HG03565 (cell line): ENCODE measurements around the gene CA5A.

ENCODE experiments used
- ATAC-seq: cut with Tn5 transposase; IDR thresholded peaks from one replicate; pipeline ENCODE4 v1.9.1; 2021; ENCODE audit warnings: mild to moderate bottlenecking, moderate library complexity; ENCODE audit not compliant: unreplicated experiment

CA5A gene

DNA sequence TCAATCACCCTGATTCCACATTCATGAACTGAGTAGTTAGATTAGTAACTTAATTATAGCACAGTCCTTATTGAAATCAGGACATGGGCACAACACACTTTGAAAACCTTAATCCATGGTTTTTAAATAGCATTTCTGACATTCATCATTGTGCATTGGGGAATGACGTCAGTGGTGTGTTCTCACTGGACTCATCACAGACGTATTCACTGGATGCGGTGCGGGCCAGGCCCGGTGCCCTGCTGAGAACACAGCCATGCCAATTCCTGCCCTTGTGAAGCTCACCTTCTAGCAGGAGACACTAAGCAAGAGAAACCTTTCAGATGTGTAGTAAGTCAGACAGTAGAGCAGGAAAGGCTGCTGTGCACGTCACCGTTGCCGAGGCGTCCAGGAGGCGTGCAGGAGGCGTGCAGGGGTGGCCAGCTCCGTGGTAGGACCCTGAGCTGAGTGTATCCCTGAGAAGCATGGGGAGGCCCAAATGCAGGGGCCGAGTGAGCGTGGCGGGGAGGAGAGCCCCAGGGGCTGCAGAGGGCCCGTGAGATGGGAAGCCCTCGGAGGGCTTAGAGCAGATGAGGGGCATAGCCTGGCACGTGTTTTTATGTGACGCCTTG is 27.8 kb upstream of the CA5A start:
- no peak for ATAC-seq

DNA sequence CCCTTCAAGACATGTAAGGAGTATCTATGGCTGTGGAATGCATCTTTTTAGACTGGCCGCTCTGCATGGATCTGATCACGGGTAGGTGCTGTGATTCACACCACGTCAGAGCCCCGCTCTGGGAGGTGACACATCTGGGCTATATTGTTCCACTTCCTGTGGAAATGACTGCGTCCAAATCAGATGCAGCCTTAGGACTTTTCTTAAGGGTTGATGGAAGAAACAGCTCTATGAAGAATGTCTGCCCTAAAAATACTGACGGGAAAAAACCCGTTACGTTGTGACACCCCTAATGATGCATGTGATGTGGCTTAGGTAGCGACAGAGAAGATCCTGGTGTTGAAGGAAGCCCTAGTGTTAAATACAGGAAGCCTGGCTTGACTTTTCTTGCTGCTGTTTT is 27.1 kb upstream of the CA5A start:
- ATAC-seq, result no peak

DNA sequence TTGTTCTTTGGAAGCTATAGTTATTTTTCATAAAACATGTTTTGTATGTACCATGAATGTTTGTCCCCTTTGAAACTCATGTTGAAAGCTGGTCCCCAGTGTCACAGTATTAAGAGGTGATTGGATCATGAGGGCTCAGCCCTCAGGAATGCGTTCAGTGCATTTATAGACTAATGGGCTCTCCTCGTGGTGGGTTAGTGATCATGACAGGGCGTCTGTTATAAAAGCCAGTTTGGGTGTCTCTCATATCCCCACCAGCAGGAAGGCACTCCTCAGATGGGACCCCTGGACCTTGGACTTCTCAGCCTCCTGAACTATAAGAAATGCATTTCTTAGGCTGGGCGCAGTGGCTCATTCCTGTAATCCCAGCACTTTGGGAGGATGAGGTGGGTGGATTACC is 25.3 kb upstream of the CA5A start:
- no peak for ATAC-seq

DNA sequence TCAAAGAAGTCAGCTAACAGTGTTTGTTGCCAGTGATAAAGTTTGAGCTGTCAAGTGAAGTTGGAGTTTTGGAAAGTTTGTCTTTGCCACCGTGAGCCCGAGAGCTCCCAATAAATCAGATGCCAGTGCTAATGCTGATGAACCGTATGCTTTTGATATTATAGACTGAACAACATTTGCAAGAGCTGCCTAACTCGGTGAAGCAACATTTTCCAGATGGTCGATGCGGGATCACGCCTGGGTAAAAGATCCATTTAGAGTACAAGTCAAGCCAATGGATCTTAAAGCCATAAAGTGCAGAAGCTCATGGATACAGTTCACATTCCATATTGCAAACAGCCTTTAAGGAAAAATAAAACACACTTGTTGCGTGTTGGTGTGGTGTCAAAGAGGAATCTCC is 24.5 kb upstream of the CA5A start:
- ATAC-seq, result no peak

DNA sequence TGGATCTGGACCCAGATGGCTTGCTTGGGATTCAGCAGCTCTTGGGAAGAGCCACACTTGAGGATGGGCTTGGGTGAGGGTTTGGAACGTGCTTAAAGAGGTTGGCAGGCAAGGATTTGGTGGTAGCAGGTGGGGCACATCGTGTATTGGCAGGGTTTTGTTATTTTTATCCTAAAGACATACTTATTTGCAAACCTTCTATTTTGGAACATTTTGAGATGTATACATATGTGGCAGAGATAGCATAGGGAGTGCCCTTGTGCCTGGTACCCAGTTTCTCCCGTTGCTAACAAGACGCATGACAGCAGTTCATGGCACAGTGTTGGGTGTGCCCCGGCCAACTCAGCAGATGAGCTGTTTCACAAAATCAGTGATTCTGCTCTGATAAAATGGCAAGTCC is 24.0 kb upstream of the CA5A start:
- no peak for ATAC-seq

DNA sequence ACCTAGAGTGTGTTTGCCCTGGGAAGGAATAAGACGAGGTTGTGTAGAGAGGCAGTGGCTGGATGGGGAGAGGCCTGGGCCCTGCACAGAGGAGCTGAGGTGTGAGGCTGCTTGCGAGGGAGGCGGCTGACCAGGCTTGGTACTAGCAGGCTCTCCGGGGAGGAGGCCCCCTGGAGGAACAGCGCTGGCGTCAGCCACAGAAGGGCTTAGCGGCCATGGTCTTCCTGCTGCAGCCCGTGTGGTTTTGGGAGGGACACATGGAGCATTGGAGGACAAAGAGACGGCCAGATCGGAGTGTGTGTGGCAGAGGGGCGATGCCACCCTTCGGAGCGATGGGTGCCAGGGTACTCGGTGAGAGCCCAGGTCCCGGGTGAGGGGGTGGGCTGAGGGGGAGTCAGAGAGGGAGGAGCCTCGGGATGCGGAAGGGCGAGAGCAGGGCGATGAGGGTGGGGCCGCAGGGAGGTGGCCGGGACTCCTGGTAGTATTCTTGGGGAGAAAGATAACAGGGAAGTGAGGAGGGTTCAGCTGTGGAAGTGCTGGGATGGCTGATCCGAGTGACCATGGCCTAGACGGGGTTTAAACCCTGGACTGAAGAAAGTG is 23.2 kb upstream of the CA5A start:
- ATAC-seq, result no peak

DNA sequence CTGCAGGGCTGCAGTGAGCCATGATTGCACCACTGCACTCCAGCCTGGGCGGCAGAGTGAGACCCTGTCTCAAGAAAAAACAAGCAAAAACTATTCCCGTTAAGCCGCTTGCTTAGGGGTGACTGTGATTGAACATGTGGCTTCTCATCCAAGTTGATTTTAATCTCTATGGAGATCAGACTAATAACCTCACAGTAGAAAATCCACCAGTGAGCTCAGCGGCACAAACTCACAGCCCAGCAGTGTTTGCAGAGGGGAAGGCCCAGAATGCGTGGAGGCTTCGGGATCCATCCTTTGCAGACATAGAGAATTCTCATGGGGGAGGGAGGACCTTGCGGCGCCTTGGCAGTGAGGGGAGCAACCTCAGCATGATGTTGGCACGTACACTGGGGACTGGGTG is 22.3 kb upstream of the CA5A start:
- no peak for ATAC-seq

DNA sequence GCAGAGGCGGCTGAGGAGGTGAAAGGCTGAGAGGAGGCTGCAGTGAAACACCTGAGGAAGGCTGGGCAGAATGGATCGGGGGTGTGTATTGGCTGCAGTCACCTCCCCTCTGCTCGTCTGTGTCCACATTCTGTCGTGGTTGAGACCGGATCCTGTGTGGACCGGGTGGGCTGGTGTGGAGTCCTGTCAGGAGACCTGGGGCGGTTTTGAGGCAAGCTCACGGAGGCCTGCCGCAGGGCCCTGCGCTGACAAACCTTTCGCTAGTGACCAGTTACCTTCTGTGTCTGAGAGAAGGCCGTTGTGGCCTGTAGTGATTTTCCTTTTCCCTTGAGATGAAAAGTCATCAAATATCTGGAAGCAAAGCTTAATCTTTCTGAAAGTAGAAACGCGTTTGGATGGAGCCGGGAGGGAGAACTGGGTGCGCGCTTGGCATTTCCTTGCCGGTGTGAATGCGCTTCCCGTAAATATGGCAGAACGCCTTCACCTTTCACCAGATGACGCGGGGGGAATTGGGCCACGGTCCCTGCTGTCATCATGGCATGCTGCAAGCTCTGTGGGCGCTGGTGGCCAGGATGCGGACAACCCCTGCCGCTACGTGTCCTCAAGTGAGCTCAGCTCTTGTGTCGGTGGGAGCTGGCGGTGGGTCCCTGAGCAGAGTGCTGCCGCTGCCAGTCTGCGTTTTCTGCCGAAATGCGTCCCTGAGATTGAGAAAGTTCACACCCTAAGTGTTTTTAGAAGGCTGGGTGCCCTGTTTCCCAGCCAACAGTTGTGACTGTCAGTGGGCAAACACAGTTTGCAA is 21.2 kb upstream of the CA5A start:
- no peak for ATAC-seq

DNA sequence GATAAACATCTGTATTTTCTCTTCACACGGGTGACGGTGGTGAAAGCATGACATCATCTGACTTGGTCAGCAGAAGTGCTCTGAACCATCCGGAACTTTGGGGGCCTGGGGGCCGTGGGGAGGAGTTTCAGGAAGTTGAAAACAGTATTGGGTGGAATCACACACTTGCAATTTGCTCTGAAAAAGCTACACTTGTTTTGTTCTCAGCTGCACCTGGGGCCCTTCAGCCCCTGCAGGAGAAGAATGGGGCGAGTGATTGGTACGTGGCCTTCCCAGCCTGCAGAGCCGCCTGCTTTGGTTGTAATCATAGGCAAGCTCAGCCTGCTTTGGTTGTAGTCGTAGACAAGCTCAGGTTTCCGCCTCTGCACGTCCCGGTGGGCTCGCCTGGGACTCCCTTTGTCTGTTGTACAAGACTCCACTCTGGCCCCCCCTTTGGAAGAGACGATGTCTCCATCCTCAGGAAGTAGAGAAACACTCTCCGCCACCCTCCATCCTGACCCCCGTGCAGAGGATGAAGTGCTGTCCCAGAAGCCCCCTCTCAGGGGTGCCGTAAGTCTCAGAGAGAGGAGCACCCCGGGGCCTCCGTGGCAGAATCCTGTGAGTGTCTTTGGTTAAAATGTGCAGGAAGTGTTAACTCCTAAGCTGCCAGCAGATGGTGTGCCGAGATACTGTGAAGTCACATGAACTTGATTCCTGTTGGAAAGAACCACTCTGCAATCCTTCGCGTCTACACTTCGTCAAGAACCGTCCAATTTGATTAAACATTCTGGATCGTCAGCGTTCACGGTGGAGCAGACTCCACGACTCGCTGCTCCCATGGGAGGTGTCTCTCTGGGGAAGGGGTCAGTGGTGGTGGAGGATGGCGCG is 20.3 kb upstream of the CA5A start:
- ATAC-seq, result no peak

DNA sequence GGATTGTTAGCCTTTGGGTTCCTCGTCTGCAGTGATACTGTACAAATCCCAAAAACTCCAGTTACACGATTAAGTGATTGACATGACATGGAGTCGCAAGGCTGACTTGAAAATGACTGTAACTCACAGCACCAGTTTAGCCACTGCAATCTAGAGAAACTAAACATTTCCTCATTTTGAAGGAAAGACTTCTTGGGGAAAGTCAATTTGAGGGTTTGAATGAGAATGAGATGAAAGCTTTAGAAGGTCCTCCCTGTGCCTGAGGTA is 19.7 kb upstream of the CA5A start:
- ATAC-seq, result no peak

DNA sequence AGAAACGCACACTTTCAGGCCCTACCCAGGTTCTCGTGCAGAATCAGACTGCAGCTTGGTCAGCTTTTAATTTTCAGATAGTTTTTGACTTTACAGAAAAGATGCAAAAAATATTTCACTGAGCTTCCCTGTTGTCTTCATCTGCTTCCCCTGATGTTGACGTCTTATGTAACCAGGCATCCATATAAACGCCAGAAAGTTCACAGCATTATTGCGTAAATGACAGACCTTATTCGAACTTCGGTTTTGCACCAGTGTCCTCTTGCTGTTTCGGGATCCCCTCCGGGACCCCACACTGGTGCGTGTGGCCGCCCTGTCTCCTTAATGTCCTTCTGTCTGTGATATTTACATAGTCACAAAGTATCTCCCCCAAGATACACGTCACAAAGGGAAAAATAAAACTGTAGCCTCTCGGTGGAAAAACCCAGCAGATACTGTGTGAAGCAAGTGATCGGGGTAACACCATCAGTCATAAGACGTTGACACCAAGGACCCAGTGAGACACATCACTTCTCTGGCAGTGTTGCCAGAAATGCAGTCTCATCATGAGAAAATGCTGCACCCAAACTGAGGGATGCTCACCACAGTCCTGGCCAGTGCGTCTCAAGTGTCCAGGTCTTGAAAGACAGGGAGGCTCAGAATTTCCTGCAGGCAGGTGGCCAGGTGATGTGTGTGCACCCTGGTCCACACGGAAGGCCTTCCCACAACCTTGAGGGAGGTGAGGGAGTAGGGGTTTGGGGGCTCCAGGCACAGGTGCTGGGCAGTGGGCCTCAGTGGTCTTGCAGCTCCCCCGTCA is 19.2 kb upstream of the CA5A start:
- no peak for ATAC-seq

DNA sequence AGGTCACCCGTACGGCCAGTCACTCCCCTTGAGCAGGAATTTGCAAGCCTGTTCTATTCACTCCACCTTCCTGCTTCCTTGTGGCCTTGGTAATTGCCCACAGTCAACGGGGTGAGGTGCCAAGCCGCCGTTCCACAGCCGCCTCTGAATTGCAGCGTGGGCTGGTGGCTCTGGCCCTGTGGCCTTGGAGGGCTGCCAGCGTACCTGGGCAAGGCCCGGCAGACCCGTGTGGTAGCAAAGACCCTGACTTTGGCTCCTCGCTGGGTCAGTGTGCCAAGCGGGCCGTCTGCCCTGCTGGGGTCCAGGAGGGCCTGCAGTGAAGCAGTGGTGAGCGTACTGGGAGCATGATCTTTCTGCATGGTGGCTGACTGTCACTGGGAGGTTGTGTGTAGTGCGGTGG is 18.5 kb upstream of the CA5A start:
- no peak for ATAC-seq

DNA sequence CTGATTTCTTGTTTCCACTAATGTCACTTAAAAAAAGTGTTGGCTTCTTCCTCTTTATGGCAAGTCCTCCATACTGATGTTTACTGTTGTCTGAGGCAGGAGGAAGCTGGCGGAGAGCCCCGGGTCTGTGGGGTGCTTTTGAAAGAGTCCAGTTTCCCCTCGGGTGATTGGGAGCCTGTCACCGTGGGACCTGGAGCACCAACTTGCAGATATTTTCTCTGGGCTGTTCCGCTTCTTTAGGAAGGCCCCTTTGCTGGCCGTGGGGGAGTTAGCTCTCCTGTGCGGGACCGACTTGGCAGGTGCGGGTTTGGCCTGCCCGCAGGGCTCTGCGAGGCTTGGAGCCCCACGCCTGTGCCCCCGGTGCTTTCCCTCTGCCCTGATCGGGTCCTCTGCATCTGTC is 18.0 kb upstream of the CA5A start:
- no peak for ATAC-seq

DNA sequence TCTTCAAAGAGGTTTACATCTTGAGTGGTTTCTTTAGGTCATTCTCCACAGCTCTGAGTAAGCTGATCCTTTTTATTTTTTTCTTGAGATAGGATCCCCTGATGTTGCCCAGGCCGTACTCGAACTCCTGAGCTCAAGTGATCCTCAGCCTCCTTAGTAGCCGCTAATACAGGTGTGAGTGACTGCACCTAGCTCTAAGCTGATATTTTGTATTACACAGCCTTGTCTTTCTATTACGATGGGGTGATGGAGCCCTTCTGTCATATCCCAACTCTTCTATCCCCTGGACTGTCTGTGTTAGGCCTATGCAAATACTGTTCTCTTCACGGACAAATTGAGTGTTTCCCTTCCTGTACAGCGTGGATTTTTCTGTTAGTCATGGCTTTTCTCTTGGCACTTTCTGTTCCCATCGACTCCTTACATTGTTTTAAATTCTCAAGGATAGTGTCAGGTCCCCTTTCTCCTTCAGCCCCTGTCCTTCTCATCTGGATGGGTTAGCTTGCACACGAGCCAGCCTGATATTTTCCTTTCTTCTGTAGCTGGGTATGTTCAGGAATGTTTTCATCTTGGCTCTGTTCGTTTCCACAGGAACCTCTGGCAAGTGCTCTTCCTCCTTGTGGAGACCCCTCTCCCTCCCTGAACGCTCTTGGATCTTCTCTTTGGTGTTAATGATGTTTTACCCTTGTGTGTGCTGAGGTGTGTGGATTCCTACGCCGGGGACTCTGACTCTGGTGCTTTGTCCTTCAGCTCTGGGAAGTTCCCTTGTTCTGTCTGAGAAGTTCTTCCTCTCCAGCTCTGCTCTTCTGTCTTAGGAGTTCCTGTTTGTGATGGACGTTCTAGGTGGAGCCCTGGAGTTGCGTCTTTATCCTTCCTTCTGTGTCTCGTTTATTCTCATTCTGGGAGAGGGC is 17.2 kb upstream of the CA5A start:
- ATAC-seq, result no peak

DNA sequence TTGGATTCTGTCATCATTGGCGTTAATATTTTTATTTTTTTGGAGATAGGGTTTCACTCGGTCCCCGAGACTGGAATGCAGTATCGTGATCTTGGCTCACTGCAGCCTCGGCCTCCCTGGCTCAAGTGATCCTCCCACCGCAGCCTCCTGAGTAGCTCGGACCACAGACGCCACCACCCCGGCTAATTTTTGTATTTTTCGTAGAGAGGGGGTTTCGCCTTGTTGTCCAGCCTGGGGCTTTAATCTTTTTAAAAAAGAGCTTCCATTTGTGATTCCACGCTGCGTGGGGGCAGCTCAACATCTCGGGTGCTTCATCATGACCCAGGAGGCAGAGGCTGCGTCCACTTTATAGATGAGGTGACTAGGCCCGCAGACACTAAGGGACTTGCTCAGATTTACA is 16.4 kb upstream of the CA5A start:
- no peak for ATAC-seq

DNA sequence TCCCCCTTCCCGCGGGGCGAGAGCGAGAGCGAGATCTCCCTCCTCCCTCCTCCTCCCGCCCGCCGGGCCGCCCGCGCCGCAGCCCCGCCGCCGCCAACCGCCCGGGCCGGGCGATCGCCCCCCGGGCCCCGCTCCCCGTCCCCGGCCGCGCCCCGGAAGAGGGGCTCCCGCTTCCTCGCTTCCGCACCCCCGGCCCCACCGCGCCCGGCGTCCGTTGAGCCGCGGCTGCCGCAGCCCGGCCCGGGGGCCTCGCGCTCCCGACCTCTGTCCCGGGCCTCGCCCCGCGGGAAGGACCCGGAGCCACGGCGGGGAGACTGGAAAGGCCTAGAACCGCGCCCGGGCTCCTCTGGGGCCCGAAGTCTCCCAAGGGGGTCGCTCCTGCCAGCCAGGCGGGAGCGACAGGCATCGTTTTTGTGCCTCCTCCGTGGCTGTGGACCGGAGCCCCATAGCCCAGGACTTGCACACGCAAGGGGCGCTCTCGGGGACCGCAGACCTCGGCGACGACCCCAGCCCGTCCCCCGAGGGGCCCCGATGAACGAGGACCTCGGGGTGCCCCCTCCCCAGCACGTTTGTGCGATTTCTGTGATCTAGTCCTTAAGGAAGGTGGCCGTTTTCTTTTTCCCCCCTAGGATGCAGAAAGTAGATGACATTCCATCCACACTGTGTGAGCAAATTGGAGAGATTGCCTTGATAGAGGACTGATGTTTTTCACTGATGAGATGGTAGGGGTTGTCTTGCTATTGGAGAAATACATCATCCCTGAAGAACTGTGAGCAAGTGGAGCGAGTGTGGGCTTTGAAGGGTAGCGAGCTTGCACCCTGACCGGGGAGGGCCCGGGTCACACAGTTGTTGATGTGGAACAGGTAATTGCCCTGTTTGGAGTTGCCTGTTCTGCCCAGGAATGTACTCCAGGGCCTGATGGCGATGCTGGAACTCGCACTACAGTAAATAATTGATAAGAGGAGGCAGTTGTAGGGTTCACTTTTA is 15.5 kb upstream of the CA5A start:
- peak; percentile 10 for ATAC-seq

DNA sequence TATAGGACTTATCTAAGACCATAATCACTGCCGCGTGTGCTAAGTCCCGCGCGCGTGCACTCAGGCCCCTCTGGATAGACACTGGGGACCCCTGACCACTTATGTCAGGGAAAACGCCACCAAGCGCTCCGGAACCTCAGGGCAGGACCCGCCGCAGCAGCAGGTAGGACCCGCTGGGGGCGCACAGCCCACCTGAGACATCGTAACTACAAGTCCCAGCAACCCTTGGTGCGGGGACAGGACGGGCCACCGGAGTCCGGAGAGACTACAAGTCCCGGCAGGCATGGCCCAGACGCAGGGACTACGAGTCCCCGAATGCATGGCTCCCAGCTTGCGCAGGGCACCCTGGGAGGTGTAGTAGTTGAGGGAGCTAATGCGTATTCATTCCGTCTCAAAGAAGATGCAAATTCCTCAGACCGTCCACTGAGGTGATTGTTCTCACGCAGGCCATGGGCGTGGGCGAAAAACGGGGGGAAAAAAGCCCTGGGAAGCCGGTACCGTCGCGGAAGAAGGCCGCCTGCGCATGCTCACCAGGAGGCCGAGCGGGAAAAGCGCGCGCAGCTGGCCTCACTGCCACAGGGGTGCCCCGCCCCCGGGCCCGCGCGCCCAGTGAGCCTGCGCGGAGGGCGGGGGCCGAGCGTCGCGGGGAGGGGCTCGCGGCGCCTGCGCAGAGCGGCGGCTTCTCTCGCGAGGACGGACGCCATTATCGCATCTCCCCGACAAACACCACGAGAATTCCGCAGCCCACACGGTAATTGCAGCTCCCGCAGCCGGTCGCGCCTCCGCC is 14.6 kb upstream of the CA5A start, which contains the start of gene BANP:
Gene BANP, plus strand, starts transcription at position 670 of the 787 bp plus-strand sequence. CDS start 23,682 bp downstream, outside the sequence.
- peak; percentile 75 for ATAC-seq
